ENCODE data around the gene RNF11. TPM values are rescaled to one million over a fixed set of nuclear protein-coding genes. Genes with fewer than 3 reads are reported as not detected.

The RNF11 gene
- total RNA-seq, 1 donor from 2014 or later: 126 TPM

GRCh38 chr1:51236531-51237350 lies 668 bp downstream of the RNF11 start:
- FAIRE-seq: no peak
- peak overlapping the region; percentile 80 for H2AFZ ChIP-seq (ENCODE audit: low read depth, low read length)

GRCh38 chr1:51237351-51238033 lies 1.4 kb downstream of the RNF11 start:
- Histone ChIP-seq H3K36me3 (ENCODE audit: insufficient read depth, low read length) (no peaks in the 10 kb centered on the region), H3K4me1 (ENCODE audit: insufficient read depth, low read length) (peaks cover 19% of the 10 kb centered on the region), H3K4me3 (ENCODE audit: insufficient read depth, low read depth, low read length) (peak overlapping the region; percentile 100), H3K9ac (ENCODE audit: low read length) (peak overlapping the region; percentile 100), H4K20me1 (ENCODE audit: insufficient read depth, low read length) (peaks cover 51% of the 10 kb centered on the region), H3K9me3 (ENCODE audit: insufficient read depth, low read depth, low read length) (no peaks in the 10 kb centered on the region), H3K27ac (ENCODE audit: low read depth, low read length) (peak overlapping the region; percentile 98), H3K79me2 (ENCODE audit: insufficient read depth, low read length) (peaks cover 68% of the 10 kb centered on the region), H3K27me3 (ENCODE audit: insufficient read depth, low read length) (no peaks in the 10 kb centered on the region), H2AFZ (ENCODE audit: low read depth, low read length) (no peak overlapping the region), H3K4me2 (ENCODE audit: low read length) (peak overlapping the region; percentile 99)
- FAIRE-seq: peak; percentile 58
- Mint-ChIP-seq H3K9me3 (ENCODE audit: unreplicated experiment) (no peaks in the 10 kb centered on the region), H3K4me3 (ENCODE audit: unreplicated experiment) (no peak overlapping the region), H3K27me3 (ENCODE audit: low read depth, unreplicated experiment) (no peaks in the 10 kb centered on the region), H3K4me1 (ENCODE audit: low read depth, unreplicated experiment) (peaks cover 31% of the 10 kb centered on the region), H3K36me3 (ENCODE audit: low read depth, unreplicated experiment) (no peaks in the 10 kb centered on the region), H3K27ac (ENCODE audit: unreplicated experiment) (no peak overlapping the region)
- TF ChIP-seq, protein P1, sequence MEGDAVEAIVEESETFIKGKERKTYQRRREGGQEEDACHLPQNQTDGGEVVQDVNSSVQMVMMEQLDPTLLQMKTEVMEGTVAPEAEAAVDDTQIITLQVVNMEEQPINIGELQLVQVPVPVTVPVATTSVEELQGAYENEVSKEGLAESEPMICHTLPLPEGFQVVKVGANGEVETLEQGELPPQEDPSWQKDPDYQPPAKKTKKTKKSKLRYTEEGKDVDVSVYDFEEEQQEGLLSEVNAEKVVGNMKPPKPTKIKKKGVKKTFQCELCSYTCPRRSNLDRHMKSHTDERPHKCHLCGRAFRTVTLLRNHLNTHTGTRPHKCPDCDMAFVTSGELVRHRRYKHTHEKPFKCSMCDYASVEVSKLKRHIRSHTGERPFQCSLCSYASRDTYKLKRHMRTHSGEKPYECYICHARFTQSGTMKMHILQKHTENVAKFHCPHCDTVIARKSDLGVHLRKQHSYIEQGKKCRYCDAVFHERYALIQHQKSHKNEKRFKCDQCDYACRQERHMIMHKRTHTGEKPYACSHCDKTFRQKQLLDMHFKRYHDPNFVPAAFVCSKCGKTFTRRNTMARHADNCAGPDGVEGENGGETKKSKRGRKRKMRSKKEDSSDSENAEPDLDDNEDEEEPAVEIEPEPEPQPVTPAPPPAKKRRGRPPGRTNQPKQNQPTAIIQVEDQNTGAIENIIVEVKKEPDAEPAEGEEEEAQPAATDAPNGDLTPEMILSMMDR (IDR thresholded peaks at IDR 0.05; ENCODE audit: insufficient read depth, low read depth, low read length): no peak
- no peak for TF ChIP-seq EZH2 (IDR thresholded peaks at IDR 0.05; ENCODE audit: insufficient read depth, low read length)
- DNase-seq (ENCODE audit: low read depth): peak; percentile 50

More at GRCh38 chr1:51236531-51237350, 668 bp downstream of the RNF11 start:
- Histone ChIP-seq H3K4me2 (ENCODE audit: low read length) (peak overlapping the region; percentile 99), H3K36me3 (ENCODE audit: insufficient read depth, low read length) (no peaks in the 10 kb centered on the region), H3K9ac (ENCODE audit: low read length) (peak overlapping the region; percentile 100), H3K27ac (ENCODE audit: low read depth, low read length) (peak overlapping the region; percentile 98), H3K4me1 (ENCODE audit: insufficient read depth, low read length) (peaks cover 19% of the 10 kb centered on the region), H3K27me3 (ENCODE audit: insufficient read depth, low read length) (no peaks in the 10 kb centered on the region), H3K4me3 (ENCODE audit: insufficient read depth, low read depth, low read length) (peak overlapping the region; percentile 100), H3K79me2 (ENCODE audit: insufficient read depth, low read length) (peaks cover 60% of the 10 kb centered on the region), H4K20me1 (ENCODE audit: insufficient read depth, low read length) (peaks cover 44% of the 10 kb centered on the region), H3K9me3 (ENCODE audit: insufficient read depth, low read depth, low read length) (no peaks in the 10 kb centered on the region)
- no peak overlapping the region for H3K27ac Mint-ChIP-seq (ENCODE audit: unreplicated experiment)
- H3K4me3 Mint-ChIP-seq (ENCODE audit: unreplicated experiment): no peak overlapping the region
- TF ChIP-seq EZH2 (IDR thresholded peaks at IDR 0.05; ENCODE audit: insufficient read depth, low read length): no peak
- TF ChIP-seq, protein P1 (IDR thresholded peaks at IDR 0.05; ENCODE audit: insufficient read depth, low read depth, low read length): no peak
- peak; percentile 39 for DNase-seq (ENCODE audit: low read depth)
- H3K27me3 Mint-ChIP-seq (ENCODE audit: low read depth, unreplicated experiment): no peaks in the 10 kb centered on the region
- H3K9me3 Mint-ChIP-seq (ENCODE audit: unreplicated experiment): no peaks in the 10 kb centered on the region
- no peaks in the 10 kb centered on the region for H3K36me3 Mint-ChIP-seq (ENCODE audit: low read depth, unreplicated experiment)
- H3K4me1 Mint-ChIP-seq (ENCODE audit: low read depth, unreplicated experiment): peaks cover 31% of the 10 kb centered on the region
